Trophoblast cell (in vitro differentiated cells and primary cell): ENCODE measurements around the gene PPT1.

Source experiments
- DNase-seq, 2 donors: peaks; one replicate each; pipeline ENCODE4 v3.0.0-alpha.2; 2016
- H2AFZ ChIP-seq: 2 replicates; pipeline ENCODE4 v1.6.1; 2013; ENCODE audit warnings: low read length, moderate library complexity, mild to moderate bottlenecking; ENCODE audit not compliant: insufficient read depth, poor library complexity
- H2AK5ac ChIP-seq: 2 replicates; pipeline ENCODE4 v1.6.1; 2013; ENCODE audit warnings: mild to moderate bottlenecking, low read length
- H2BK120ac ChIP-seq: 2 replicates; pipeline ENCODE4 v1.6.1; 2013; ENCODE audit warnings: low read length, mild to moderate bottlenecking, moderate library complexity; ENCODE audit not compliant: insufficient read depth, poor library complexity
- H2BK12ac ChIP-seq: 2 replicates; pipeline ENCODE4 v1.6.1; 2013; ENCODE audit warnings: mild to moderate bottlenecking, low read length, moderate library complexity
- H2BK5ac ChIP-seq: 2 replicates; pipeline ENCODE4 v1.6.1; 2013; ENCODE audit warnings: low read length, low read depth, moderate library complexity, mild to moderate bottlenecking; ENCODE audit not compliant: poor library complexity
- H3K14ac ChIP-seq: 2 replicates; pipeline ENCODE4 v1.6.1; 2013; ENCODE audit warnings: mild to moderate bottlenecking, low read length
- H3K18ac ChIP-seq: 2 replicates; pipeline ENCODE4 v1.6.1; 2013; ENCODE audit warnings: mild to moderate bottlenecking, low read length
- H3K23ac ChIP-seq: 2 replicates; pipeline ENCODE4 v1.6.1; 2013; ENCODE audit warnings: low read length
- H3K27ac ChIP-seq: 2 replicates; pipeline ENCODE4 v1.5.1; 2013; ENCODE audit warnings: low read depth, mild to moderate bottlenecking, inconsistent platforms, low read length, moderate library complexity
- H3K27me3 ChIP-seq: 2 replicates; pipeline ENCODE4 v1.6.1; 2013; ENCODE audit warnings: inconsistent platforms, mild to moderate bottlenecking, low read length, moderate library complexity; ENCODE audit not compliant: insufficient read depth
- H3K36me3 ChIP-seq, 2 experiments: 1 replicate in 1 of 2; 2 replicates in 1 of 2; pipeline ENCODE4 v1.6.1; 2013; ENCODE audit warnings: low read length in 2 of 2, mild to moderate bottlenecking in 2 of 2, moderate library complexity in 1 of 2; ENCODE audit not compliant: insufficient read depth in 2 of 2, control insufficient read depth in 1 of 2
- H3K4ac ChIP-seq: 2 replicates; pipeline ENCODE4 v1.6.1; 2013; ENCODE audit warnings: low read depth, mild to moderate bottlenecking, low read length, moderate library complexity
- H3K4me1 ChIP-seq, 2 experiments: 1 replicate in 1 of 2; 2 replicates in 1 of 2; pipeline ENCODE4 v1.6.1; 2013; ENCODE audit warnings: low read length in 2 of 2, mild to moderate bottlenecking in 2 of 2, moderate library complexity in 1 of 2; ENCODE audit not compliant: insufficient read depth in 2 of 2, control insufficient read depth in 1 of 2
- H3K4me2 ChIP-seq: 2 replicates; pipeline ENCODE4 v1.6.1; 2013; ENCODE audit warnings: inconsistent platforms, mild to moderate bottlenecking, low read length, moderate library complexity
- H3K4me3 ChIP-seq: 2 replicates; pipeline ENCODE4 v1.5.1; 2013; ENCODE audit warnings: mild to moderate bottlenecking, low read depth, low read length, inconsistent platforms
- H3K79me1 ChIP-seq: one replicate; pipeline ENCODE4 v1.6.1; 2013; ENCODE audit warnings: low read length
- H3K79me2 ChIP-seq: 2 replicates; pipeline ENCODE4 v1.6.1; 2013; ENCODE audit warnings: low read length, mild to moderate bottlenecking; ENCODE audit not compliant: control insufficient read depth, insufficient read depth, poor library complexity
- H3K9ac ChIP-seq: 2 replicates; pipeline ENCODE4 v1.6.1; 2013; ENCODE audit warnings: mild to moderate bottlenecking, low read length
- H3K9me3 ChIP-seq: 2 replicates; pipeline ENCODE4 v1.6.1; 2013; ENCODE audit warnings: low read depth, mild to moderate bottlenecking, control low read depth, inconsistent platforms, low read length; ENCODE audit not compliant: insufficient read depth
- H4K12ac ChIP-seq: 2 replicates; pipeline ENCODE4 v1.6.1; 2013; ENCODE audit warnings: low read depth, mild to moderate bottlenecking, low read length, moderate library complexity
- H4K8ac ChIP-seq: 2 replicates; pipeline ENCODE4 v1.6.1; 2013; ENCODE audit warnings: low read depth, mild to moderate bottlenecking, low read length, moderate library complexity
- H4K91ac ChIP-seq: one replicate; pipeline ENCODE4 v1.6.1; 2013; ENCODE audit warnings: low read depth, mild to moderate bottlenecking, low read length, moderate library complexity
- WGBS: extraction: QIAGEN DNeasy Blood & Tissue Kit; methylation state at CpG from one replicate; pipeline ENCODE4 v1.1.7; 2013; ENCODE audit warnings: missing lambda C conversion rate; ENCODE audit not compliant: insufficient read length, insufficient coverage; ENCODE audit errors: extremely low coverage; 5-methylcytosine and 5-hydroxymethylcytosine counted together

Gene PPT1

GRCh38 chr1:40096646-40096976, 441 bp downstream of the PPT1 start:
- H4K12ac ChIP-seq, result peak overlapping the region; percentile 71
- peak overlapping the region; percentile 13 for H3K4ac ChIP-seq
- no peak overlapping the region for H2AK5ac ChIP-seq
- H3K23ac ChIP-seq, result no peak overlapping the region
- peak overlapping the region; percentile 83 for H3K4me3 ChIP-seq
- no peak overlapping the region for H2BK12ac ChIP-seq
- H2BK5ac ChIP-seq, result no peak overlapping the region
- no peak overlapping the region for H2BK120ac ChIP-seq
- peaks cover 2% of the 10 kb centered on the region for H3K79me1 ChIP-seq
- WGBS, result no CpG with 5 or more reads among the region's 9 CpGs
- peak overlapping the region; percentile 85 for H3K4me2 ChIP-seq
- no peaks in the 10 kb centered on the region for H3K79me2 ChIP-seq
- no peak overlapping the region for H3K27ac ChIP-seq
- H3K9ac ChIP-seq, result peak overlapping the region; percentile 70
- H3K27me3 ChIP-seq, result no peaks in the 10 kb centered on the region
- H3K18ac ChIP-seq, result no peak overlapping the region
- H3K14ac ChIP-seq, result peak overlapping the region; percentile 63
- H3K36me3 ChIP-seq, result no peaks in the 10 kb centered on the region
- H3K9me3 ChIP-seq, result no peaks in the 10 kb centered on the region
- peak overlapping the region; percentile 72 for H2AFZ ChIP-seq
- DNase-seq, result peak in 1 of 2 donors; percentile 14
- peaks cover 4 to 7% of the 10 kb centered on the region in 2 experiments for H3K4me1 ChIP-seq
- H4K91ac ChIP-seq, result peak overlapping the region; percentile 33
- H4K8ac ChIP-seq, result peak overlapping the region; percentile 95

- Histone ChIP-seq H4K12ac (no peak overlapping the region), H3K36me3 (peaks cover 0 to 3% of the 10 kb centered on the region in 2 experiments), H2AFZ (no peak overlapping the region), H3K4me3 (no peak overlapping the region), H3K27ac (no peak overlapping the region), H2AK5ac (no peak overlapping the region), H4K8ac (no peak overlapping the region), H2BK12ac (no peak overlapping the region), H3K4me2 (no peak overlapping the region), H2BK5ac (no peak overlapping the region), H3K4me1 (peaks cover 4 to 7% of the 10 kb centered on the region in 2 experiments), H3K79me1 (peaks cover 2% of the 10 kb centered on the region), H3K9me3 (no peaks in the 10 kb centered on the region), H3K14ac (no peak overlapping the region), H3K27me3 (no peaks in the 10 kb centered on the region), H3K18ac (no peak overlapping the region), H2BK120ac (no peak overlapping the region), H4K91ac (no peak overlapping the region), H3K79me2 (no peaks in the 10 kb centered on the region), H3K9ac (no peak overlapping the region), H3K23ac (no peak overlapping the region), H3K4ac (no peak overlapping the region)
- WGBS, result no CpG with 5 or more reads among the region's 3 CpGs
- peak in 1 of 2 donors; percentile 4 for DNase-seq
Observed at GRCh38 chr1:40095806-40096205, 1.2 kb downstream of the PPT1 start.

DNA sequence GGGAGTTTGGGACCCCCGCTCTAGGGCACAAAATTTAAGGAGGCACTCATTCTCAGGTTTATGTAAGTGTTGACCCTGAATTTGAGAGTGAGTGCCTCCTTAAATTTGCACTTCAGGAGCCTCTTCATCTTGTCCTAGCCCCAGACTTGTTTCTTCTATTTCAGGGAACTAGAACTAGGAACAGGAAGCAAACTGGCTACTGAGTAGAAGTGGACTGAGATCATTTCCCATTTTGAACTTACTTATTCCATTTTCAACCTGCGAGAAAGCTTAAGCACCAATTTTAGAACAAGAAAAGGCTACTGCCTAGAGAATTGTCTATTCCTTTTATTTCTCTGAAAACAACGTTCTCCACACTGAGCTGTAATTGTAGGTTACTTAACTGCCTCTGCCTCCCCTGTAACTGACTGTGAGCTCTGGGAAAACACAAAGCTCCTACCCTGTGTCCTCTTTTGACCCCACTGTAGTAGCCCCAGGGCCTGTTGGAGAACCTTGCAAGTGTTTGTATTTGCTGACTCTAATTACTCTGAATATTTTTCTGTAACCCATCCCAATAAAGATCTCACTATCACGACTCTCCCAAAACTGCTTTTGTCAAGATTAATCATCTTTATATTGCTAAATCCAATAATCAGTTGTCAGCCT, 2.5 kb downstream of the PPT1 start:
- no peak overlapping the region for H3K27ac ChIP-seq
- no peak overlapping the region for H2BK12ac ChIP-seq
- H3K9ac ChIP-seq, result no peak overlapping the region
- no peak overlapping the region for H4K12ac ChIP-seq
- H3K23ac ChIP-seq, result no peak overlapping the region
- H2AK5ac ChIP-seq, result no peak overlapping the region
- no peaks in the 10 kb centered on the region for H3K27me3 ChIP-seq
- H3K4me2 ChIP-seq, result no peak overlapping the region
- whole genome bisulfite sequencing, result no CpG with 5 or more reads among the region's 4 CpGs
- DNase-seq, result no peak
- peaks cover 2% of the 10 kb centered on the region for H3K79me1 ChIP-seq
- no peak overlapping the region for H3K4me3 ChIP-seq
- H3K9me3 ChIP-seq, result no peaks in the 10 kb centered on the region
- peaks cover 3% of the 10 kb centered on the region in 2 experiments for H3K36me3 ChIP-seq
- no peak overlapping the region for H4K8ac ChIP-seq
- no peak overlapping the region for H3K18ac ChIP-seq
- H3K4me1 ChIP-seq, result peaks cover 4 to 7% of the 10 kb centered on the region in 2 experiments
- no peak overlapping the region for H2BK120ac ChIP-seq
- H2AFZ ChIP-seq, result no peak overlapping the region
- H3K4ac ChIP-seq, result no peak overlapping the region
- no peak overlapping the region for H2BK5ac ChIP-seq
- no peak overlapping the region for H3K14ac ChIP-seq
- H3K79me2 ChIP-seq, result no peaks in the 10 kb centered on the region
- no peak overlapping the region for H4K91ac ChIP-seq

DNA sequence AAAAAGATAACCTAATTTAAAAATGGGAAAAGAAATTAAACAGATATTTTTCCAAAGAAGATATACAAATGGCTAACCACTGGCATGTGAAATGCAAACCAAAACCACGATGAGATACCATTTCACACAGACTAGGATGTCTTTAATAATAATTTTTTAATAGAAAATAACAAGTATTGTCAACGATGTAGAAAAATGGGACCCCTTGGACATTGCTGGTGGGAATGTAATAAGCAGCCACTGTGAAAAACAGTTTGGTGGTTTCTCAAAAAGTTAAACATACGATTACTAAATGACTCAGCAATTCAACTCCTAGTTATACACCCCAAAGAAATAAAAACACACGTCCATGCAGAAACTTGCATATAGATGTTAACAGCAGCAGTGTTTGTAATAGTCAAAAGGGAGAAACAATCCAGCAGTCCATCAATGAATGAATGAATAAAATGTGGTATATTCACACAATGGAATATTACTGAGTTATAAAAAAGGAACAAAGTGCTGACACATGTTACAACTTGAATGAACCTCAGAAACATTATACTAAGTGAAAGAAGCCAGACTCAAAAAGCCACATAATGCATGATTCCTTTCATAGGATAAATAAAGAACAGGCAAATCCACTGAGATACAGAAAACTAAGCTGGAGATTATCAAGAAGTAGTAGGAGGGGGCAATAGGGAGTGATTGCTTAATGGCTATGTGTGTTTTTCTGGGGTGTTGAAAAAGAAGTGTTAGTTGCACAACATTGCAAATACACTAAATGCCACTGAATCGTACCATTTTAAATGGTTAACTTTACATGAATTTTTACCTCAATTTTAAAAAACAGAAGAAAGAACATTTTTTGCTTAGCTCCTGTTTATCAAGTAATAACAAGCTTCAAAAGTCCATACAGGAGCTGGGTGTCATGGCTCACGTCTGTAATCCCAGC, 4.1 kb downstream of the PPT1 start:
- H4K91ac ChIP-seq, result no peak overlapping the region
- no CpG with 5 or more reads among the region's 6 CpGs for WGBS
- no peak overlapping the region for H3K27ac ChIP-seq
- H3K4me2 ChIP-seq, result no peak overlapping the region
- no peak overlapping the region for H3K9ac ChIP-seq
- no peak overlapping the region for H3K4me3 ChIP-seq
- no peaks in the 10 kb centered on the region for H3K27me3 ChIP-seq
- no peak overlapping the region for H4K8ac ChIP-seq
- H3K23ac ChIP-seq, result no peak overlapping the region
- DNase-seq, result no peak
- H2BK5ac ChIP-seq, result no peak overlapping the region
- peaks cover 2% of the 10 kb centered on the region for H3K79me1 ChIP-seq
- H2AK5ac ChIP-seq, result no peak overlapping the region
- H4K12ac ChIP-seq, result no peak overlapping the region
- no peaks in the 10 kb centered on the region for H3K9me3 ChIP-seq
- H2BK12ac ChIP-seq, result no peak overlapping the region
- H3K4ac ChIP-seq, result no peak overlapping the region
- no peak overlapping the region for H2AFZ ChIP-seq
- no peak overlapping the region for H3K14ac ChIP-seq
- H2BK120ac ChIP-seq, result no peak overlapping the region
- no peak overlapping the region for H3K18ac ChIP-seq
- H3K79me2 ChIP-seq, result no peaks in the 10 kb centered on the region
- peaks cover 4 to 7% of the 10 kb centered on the region in 2 experiments for H3K4me1 ChIP-seq
- H3K36me3 ChIP-seq, result peaks cover 6 to 9% of the 10 kb centered on the region in 2 experiments
